Choroid plexus epithelial cell (primary cell): ENCODE data around the gene NTRK3.
A peak's percentile ranks its signal among the peaks of the same experiment; 100 is the strongest.

ENCODE experiments used
- DNase-seq: peaks from one replicate; pipeline ENCODE4 v3.0.0-alpha.2; 2010; ENCODE audit warnings: low read depth
- H3K4me3 ChIP-seq: 2 replicates; pipeline ENCODE4 v1.5.1; 2011; ENCODE audit warnings: low read depth, mild to moderate bottlenecking, control low read depth, low read length, moderate library complexity
- CTCF ChIP-seq: conservative IDR thresholded peaks from 2 replicates; pipeline ENCODE4 v1.5.1; 2011; ENCODE audit warnings: low read depth, mild to moderate bottlenecking, control low read depth, inconsistent platforms, low read length, moderate library complexity

The NTRK3 gene

DNA sequence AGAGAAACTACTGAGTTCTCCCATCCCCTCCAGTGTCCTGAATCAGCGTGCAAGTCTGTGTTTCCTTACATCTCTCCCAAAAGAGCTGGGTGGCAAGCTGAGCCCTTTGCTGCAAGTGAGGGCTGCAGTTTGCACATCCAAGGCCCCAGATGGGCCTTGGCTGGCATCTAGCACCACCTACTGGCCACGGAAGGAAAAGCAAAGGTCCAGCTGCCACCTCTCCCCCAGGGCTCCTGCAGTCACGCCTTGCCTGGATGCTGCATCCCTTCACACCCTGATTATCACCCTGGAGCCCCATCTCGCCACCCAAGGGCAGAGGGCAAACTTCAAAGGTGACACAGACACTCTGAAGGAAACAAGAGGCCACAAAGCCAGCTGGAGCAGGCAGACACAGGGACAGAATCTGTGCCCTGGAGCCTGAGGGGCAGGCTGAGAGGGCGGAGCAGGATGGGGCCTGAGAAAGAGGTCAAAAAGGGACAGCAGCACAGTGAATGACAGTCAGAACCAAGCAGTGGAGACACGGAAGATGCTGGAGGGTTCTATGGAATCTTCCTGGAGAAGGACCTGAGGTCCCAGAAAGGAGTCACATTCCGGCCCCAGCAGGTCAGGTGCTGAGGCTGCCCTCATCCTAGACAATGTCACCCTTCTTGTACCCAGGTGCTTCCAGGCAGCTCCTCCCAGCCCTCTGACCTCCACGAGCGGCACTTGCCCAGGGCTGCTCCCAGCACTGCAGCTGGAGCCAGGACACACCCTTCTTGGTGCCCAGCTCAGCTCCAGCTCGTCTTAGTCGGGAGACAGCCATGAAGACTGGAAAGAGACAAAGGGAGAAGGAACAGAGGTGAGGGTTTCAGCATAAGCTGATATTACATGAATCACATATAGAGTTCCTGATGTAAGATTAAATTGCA lies 18.3 kb upstream of the NTRK3 start:
- no peak overlapping the region for H3K4me3 ChIP-seq
- TF ChIP-seq CTCF = peak; percentile 93
- DNase-seq = peak; percentile 72

DNA sequence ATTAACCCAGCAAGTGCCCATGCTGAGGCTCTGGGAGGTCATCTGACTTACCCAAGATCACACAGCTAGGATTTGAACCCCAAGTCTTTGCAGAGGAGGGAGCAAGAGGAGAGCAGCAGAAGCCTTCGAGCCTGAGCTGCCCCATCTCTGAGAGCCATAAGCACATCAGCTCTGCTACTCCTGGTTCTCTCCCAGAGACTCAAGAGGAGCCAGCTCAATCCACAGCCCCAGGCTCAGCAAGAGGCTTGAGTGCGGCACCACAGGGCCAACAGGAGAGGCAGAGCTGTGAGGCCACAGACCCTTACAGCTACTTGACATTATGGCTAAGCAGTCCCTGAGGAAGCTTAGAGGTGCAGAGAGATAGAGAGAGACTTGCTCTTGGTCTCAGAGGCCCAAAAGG lies 15.9 kb upstream of the NTRK3 start:
- no peak overlapping the region for H3K4me3 ChIP-seq
- no peak for TF ChIP-seq CTCF
- DNase-seq = no peak

DNA sequence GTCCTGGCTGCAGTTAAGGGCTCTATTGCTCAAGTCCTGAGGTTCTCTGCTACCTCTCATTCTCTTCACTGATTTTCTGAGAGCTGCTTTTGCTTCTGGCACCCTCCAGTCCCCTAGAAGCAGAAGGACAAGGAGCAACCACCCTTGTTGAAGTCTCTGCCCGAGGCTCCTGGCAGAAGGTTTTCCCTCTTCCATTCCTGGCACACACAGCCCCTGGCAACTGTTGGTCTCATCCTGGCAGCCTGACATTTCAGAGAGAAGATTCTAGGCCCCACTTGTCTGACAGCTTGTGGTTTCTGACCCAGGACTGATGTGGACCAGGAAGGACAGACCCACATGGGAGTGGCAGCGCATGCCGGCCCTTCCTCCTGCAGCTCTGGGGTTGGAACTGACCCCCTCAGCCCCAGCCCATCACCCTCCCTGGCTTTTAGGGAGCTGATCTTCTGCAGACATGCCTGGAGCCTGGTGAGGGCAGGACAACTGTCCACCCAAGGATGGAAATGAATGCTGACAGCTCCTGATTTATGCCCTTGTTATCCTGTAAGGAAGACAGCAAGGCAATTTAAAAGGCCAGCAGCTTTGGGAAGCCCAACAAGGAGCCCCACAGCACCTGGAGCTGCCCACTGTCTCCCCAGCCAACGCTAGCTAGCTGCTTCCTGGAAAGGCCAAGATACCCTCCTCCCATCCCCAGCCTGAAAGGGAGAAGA lies 13.0 kb upstream of the NTRK3 start:
- no peak overlapping the region for H3K4me3 ChIP-seq
- TF ChIP-seq CTCF = no peak
- no peak for DNase-seq

- no peak for TF ChIP-seq CTCF
- no peak overlapping the region for H3K4me3 ChIP-seq
- no peak for DNase-seq
Measured at GRCh38 chr15:88267720-88268119, 11.2 kb upstream of the NTRK3 start.

- no peak overlapping the region for H3K4me3 ChIP-seq
- DNase-seq = no peak
- no peak for TF ChIP-seq CTCF
Measured at GRCh38 chr15:88266170-88266569, 9.6 kb upstream of the NTRK3 start.

GRCh38 chr15:88264622-88265021 lies 8.1 kb upstream of the NTRK3 start:
- no peak for TF ChIP-seq CTCF
- DNase-seq = no peak
- H3K4me3 ChIP-seq = no peak overlapping the region

GRCh38 chr15:88262064-88262463 lies 5.5 kb upstream of the NTRK3 start:
- H3K4me3 ChIP-seq = no peak overlapping the region
- DNase-seq = no peak
- no peak for TF ChIP-seq CTCF
